ENCODE results near the gene YPEL5.
A peak's percentile ranks its signal among the peaks of the same experiment; 100 is the strongest.
"Not testable (repeated sequence)": the region's sequence is repeated elsewhere in the genome, so short reads cannot be mapped to it uniquely, and the experiment has no call there.

The YPEL5 gene

DNA sequence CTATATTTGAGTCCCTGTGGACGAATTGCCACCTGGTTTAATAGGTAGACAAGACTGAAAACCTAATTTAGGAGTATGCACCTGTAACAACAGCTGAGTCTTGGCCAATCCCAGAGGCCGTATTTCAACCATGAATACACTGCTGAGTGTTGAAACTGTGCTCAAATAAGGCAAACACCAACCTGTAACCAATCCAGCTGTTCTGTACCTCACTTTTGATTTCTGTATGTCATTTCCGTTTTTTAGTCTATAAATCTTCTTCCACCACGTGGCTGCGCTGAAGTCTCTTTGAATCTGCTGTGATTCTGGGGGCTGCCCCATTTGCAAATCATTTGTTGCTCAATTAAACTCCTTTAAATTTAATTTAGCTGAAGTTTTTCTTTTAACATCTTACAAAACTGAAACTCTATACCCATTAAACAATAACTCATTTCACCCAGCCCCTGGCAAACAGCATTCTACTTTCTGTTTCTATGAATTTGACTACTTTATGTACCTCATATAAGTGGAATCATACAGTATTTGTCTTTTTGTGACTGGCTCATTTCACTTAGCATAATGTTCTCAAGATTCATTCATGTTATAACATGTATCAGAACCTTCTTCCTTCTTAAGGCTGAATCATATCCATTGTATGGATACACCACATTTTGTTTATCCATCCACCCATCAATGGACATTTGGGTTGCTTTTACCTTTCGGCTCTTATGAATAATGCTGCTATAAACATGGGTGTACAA is 7.5 kb upstream of the YPEL5 start:
- peak; percentile 28 for DNase-seq

DNA sequence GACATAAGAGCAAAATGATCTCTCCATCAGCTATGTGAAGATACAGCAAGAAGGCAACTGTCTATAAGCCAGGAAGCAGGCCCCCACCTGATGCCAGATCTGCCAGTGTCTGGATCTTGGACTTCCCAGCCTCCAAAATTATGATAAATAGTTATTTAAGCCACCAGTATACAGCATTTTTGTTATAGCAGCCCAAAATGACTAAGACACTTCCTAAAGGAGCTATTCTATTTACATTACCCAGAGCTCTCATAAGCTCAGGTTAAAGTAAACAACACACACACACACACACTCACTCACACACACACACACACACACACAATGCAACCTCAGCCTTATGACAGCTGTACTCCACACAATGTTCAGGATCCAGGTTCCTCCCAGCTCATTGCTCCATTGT is 5.7 kb upstream of the YPEL5 start:
- DNase-seq, result no peak

DNA sequence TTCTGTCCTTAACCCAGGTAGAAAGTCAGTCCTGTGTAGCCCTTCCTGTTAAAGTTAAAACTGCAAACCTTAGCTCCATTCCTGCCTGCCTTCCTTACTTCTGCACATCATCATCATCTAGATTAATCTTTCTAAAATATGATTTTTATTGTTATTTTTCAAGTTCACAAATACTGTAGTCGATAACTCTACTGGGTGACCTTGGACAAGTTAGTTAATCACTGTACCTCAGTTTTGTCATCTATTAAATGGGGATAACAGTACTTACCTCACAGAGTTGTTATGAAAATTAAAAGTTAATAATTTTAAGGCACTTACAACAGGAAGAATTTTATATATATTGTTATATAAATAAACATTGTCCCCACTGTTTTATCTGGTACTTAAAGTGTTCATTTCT is 2.5 kb upstream of the YPEL5 start:
- no peak for DNase-seq

DNA sequence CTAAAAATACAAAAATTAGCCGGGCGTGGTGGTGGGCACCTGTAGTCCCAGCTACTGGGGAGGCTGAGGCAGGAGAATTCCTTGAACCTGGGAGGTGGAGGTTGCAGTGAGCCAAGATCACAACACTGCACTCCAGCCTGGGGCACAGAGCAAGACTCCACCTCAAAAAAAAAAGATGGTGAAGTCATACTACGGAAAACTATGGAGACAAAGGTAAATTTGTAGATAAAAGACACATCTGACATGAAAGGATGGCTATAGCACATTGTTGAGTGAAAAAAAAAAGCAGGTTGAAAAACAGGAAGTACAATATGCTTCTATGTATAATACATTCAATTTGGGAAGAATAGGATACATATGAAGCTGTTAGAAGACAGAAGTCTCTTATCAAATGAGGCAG is 1.9 kb upstream of the YPEL5 start:
- DNase-seq, result not testable (repeated sequence)

DNA sequence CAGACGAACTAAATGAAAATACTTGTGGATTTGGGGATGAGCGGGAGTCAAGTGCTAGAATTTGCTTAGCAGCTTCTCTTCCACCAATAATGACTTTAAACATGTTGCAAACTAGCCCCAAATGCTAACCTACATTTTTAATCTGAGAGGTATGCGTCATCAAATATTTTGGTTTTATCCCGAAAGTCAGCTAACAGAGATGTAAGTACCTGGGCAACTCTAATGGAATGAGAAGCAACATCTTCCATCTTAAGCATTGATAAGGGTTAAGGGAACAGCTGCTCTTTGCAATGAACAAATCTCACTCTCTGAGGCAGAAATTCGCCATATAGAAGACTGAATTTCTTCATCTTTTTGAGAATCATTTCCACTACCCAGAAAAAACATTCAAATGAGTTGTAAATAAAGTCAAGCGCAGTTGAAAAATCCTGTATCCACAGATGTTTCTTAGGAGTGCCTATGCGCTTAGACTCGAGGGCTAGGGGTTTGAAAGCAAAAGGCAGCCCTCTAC is 926 bp upstream of the YPEL5 start:
- DNase-seq, result no peak

DNA sequence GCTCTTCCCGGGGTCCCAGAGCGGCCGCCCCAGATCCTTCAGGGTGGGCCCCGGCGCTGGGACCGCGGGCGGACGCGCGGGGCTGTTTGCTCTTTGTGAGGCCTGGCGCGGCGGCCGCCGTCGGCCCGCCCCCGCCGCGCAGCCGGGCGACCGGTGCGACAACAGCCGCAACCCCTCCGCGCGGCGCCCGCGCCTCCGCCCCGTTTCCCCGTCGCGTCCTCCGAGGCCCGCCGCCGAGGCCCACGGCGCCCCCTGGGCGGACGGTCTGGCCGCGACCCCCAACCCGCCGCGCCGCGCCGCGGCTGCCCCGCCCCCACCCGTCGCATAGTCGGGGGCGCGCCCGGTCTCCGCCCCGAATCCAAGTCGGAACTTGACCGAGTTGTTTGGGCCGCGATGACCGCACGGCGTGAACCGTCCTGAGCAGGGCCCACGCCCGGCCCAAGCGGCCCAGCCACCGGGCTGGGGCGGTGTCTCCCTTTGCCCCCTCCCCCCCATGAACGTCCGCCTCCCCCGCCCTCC is 448 bp downstream of the YPEL5 start:
- DNase-seq, result peak; percentile 20

DNA sequence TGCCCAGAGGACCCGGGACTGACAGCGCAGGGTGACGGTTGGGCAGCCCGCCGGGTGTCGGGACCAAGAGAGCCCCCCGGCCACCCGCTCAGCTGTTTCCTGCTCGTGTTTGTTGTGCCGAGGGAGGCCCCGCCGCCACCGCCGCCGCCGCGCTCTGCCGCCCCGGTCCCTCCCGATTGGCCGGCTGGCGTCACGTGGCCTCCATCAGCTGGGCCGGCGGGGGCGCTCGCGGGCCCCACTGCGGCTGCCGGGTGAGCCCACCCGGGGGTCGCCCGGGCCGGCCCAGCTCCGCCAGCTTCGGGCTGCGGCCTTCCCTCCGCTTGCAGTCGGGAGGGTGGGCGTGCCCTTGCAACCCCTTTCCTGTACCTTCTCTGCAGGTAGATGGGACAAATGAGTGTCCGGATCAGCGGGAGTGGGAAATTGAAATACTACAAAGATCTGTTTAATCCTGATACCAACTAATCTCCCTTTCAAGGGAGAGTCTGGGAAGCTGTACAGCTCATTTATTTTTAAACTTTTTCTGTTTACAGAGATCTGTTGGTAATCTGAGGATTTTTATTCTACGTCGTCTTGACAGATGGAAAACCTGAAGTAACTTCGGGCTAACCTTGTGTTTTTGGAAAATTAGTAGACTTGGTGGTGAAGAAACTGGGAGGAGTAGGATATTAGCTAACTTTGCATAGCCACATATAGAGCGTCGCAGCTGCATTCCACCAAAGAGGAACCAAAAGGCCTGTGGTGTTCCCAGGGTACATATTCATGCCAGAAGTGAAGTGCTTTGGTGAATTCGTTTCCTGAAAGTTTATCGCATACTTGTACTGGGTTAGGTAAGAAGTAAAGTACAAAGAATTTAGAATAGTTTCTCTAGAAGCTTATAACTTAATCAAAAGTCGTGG is 1.2 kb downstream of the YPEL5 start:
- DNase-seq, result peak; percentile 79

DNA sequence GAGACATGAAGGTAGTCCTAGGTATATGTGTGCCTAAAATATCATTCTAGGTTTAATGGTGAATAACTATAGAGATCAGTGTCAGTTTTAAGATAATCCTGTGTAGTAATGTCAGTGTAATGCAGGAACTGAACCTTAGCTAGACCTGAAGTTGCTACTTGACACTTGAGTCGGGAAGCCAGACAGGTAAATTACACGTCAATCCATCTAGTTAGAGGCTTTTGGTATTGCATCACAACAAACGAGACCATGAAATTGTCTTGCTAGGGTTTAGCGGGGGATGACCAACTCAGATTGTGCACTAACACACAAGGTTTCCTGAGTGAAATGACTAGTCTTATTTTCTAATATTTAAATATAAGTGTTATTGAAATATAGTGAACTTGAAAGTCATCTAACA is 2.0 kb downstream of the YPEL5 start:
- DNase-seq, result peak; percentile 8

DNA sequence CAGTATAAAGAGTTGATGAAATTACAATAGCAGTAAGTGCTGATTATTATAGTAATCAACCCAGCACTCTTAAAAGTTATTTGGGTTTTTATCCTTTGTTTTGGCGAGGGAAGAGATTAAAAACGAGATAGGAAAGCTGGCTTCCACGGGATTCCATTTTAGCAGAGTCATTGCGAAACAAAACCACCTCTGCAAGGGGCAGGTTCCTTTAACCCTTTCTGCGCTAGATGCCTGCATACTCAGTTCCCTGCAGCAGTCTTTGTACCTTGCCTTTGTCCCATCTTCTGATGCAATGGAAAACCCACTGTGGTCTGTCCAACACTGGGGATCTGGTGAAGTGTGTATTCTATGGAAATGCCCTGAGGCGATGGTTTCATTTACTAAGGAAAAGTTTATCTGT is 2.7 kb downstream of the YPEL5 start:
- peak; percentile 28 for DNase-seq

DNA sequence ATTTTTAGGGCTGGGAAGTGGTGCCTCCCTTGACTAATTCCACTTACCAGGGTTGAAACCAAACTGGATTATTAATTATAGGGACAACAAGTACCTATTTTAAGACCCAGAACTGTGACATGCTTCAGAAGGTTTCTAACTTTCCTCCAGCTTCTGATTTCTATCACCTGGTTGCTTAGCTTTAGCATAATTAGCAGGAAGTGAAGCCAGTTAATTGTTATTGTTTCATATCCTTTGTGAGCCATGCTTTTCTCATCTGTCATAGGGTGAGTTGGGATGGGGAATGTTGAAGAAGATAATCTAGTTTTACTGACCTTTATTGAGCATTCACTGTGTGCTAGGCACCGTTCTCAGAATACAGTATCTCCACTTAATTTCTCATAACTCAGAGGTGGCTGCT is 3.2 kb downstream of the YPEL5 start:
- no peak for DNase-seq

DNA sequence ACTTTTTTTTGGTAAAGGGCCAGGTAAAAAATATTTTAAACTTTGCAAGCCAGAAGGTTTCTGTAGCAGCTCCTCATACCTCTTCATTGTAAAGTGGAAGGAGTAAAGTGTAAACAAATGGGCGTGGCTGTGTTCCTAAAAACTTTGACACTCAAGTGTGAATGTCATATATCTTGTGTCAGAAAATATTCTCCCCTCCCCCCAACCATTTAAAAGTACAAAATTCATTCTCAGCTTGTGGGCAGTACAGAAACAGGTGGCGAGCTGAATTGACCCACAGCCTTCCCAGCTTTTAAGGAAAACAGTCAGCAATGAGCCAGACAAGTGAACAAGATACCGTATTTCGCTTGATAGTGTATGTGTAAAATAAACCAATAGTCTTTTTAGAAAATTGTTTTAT is 4.0 kb downstream of the YPEL5 start:
- no peak for DNase-seq

DNA sequence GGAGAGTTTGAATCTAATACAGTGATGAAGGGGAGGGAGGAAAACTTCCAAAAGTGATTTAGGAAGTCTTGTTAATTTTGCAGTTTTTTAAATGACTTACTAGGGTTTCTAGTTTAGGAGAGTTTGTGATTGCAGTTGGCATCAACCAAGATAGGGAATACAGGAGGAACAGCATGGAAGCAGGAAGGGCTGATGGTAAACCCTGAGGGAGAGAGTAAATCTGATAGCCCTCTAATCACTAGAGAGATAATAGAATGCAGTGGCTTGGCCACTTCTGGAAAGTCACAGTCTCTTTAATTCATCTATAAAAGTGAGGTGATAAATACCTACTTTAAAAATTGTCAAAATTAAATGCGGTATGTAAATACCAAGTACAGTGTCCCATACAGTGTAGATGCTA is 5.6 kb downstream of the YPEL5 start:
- DNase-seq, result no peak

DNA sequence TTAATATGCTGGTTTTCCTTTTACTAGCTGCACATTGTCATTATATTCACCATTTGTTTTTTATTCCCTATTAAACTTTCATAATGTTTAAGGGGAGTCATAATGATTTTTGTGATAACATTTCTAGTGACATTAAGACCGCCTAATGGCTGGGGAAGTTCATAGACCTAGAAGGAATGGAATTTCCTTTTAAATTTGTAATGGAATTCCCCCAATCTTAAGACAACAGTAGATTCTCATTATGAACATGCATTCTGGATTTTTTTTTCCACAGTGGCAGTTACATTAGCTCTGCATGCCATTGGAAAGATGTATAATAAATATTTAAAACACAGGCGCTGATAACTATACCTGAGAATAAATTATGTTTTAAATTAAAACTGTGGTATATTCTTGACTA is 8.4 kb downstream of the YPEL5 start:
- DNase-seq, result no peak

DNA sequence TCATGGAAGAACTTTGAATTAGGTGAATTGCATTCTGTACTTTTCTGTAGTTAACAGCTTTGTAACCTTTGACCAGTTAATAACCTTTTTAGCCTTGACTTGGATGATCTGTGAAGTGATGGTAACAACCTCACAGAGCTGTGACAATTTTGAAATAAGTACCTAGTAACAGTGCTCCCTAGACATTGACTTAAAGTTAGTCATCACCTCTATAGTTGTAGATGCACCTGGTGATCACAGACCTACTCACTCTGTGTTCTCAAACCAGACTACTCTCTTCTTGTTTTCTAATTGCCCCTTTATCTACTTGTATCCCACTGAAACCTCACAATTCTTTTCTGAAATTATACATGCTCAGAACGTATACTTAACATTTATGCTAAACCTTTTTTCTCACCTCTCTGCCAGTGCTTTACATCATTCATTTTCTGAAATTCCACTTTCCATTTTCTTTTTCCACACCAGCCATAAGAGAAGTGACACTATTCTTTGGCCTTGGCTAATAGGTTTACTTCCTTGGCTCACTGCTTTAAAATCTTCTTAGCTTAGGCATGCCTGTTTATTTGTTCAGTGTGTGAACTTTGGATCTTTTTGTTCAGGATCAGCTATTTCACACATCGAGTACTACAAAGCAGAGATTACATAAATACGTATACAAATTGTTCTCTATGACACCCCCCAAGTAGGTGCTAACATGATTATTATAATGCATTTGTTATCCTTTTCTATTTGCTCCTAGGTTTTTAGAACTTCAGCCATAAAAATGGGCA is 9.3 kb downstream of the YPEL5 start:
- no peak for DNase-seq

DNA sequence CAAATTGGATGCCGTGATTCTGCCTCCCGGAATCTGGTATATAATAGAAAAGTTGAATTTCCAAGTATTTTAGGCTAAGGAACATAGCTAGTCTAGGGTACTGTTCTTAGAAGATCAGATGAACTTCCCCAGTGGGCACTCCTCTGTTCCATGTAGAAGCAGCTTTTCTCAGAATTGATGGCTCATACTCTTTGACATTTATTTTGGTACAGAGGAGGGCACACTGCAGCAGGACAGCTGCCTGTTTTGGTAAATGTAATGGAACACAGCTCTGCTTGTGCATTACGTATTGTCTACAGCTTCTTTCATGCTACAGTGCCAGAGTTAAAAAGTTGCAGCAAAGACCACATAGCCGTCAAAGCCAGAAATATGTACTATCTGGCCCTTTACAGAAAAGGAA is 10.8 kb downstream of the YPEL5 start:
- no peak for DNase-seq

DNA sequence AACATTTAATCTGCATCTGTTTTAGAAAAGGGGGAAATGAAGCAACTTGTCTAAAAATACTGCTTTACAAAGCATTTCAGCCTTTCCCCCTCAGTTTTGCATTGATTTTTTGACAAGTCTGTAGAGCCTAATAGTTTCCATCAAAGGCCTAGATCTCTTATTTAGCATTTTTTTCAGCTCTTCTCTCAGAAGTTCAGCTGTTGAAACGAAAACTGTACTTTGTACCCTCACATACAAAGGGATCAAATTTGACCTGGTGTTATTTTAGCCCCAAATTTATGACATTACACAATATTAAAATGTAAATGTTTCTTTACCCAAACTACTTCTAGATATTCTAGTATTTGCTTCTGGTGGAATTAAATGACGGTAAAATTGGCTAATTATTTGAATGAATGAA is 13.0 kb downstream of the YPEL5 start:
- DNase-seq, result no peak

DNA sequence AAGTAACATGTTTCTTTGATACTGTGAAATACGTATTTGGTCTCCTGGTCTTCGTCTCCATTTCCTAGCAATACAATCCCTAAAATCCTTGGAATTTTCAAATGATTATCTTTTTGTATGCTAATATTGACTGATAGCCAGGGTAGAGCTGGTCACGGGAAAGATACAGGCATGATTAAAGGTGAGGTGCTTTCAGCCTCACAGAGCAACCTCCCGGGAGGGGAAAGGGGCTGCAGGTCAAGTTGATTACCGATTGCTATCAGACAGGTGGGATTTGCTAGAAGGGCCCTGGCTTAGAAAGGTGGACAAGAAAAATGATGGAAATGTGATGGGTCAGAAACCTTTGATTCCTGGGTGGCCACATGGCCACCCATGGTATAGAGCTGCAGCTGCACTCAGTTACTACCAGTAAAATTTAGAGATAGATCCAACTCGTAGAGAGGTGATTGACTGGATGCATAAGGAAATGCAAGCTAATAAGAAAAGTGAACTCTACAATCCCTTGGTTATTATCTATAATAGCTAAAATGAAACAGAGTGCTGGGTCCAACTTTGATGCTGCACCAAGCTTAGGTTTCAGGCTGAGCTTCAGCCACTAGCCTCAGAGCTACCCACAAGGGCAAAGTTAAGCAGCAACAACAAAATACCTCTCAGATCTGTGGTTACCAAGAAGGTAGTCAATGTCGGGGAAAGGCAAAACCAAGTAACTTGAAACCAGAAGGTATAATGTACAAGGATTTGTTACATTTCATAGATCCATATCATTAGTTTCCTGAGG is 15.3 kb downstream of the YPEL5 start:
- no peak for DNase-seq

DNA sequence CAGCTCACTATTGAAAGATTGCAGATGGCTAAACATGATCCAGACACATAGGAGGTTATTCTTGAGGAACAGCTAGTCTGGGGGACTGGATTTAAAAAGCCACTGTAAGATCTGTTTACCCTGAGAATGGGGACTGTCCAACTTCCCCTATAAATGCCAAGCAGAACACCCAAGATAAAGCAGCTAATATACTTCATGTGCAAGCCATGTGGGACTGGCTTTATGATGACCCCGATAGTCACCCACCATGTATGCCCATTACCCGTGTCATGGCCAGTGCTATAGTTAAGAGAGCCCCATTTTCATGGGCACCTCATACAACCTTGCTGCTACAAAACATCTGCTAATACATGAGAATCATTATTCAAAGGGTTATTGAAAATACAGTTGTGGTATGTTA is 16.0 kb downstream of the YPEL5 start:
- no peak for DNase-seq

DNA sequence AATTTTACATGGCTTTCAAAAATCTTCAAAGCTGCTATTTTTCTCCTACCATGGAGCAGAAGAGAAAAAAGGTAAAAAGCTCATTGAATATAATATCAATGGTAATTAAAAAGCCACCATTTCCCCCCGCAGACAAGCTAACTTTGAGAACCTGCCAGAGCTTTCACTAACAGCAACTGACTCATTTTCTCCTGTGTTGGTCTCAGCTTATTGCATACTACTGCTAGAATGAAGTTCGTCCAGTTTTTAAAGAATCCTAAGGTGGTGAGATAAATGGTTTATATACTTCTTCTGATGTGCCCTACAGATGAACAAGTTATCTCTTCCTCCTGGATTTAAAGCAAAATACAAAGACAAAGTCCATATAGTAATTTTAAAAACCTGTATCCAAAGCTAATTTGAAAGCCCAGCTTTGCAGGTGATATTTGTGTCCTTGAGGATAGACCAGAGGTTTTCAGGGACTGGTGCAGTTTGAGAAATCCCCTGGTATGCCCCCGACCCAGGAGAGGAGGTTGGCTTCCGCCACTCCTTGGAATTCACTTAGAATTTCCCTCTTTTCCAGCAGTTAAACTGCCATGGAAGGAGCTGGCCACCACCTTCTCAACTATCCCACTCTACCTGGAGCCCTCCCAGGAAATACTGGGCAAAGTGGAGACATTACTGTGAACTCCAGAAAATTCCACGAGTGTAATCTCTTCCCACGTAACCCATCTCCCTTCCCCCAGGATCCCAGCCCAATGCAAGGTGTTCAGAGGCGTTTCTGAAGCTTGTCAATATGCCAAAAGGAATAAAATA is 17.5 kb downstream of the YPEL5 start:
- DNase-seq, result no peak

DNA sequence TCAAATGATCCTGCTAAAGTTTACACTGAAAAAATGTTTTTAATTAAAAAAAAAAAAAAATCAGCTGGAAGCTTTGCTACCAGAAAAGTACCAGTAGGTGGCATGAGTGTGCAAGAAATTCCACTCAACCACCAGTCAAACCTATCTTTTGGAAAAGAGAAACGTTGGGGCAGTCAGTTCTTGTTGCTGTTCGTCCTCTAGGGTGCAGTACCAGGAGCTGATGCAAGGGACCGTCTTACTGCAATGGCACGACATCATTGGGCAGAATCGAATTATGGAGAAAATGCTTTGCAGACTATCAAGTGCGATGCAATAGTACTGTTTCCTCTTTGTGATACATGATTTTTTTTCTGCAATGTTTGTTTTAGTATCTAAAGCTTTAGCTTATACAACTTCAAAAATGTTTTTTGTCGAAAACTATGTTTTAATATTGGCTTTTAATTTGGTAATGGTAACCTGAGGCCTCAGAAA is 18.3 kb downstream of the YPEL5 start:
- DNase-seq, result peak; percentile 87

DNA sequence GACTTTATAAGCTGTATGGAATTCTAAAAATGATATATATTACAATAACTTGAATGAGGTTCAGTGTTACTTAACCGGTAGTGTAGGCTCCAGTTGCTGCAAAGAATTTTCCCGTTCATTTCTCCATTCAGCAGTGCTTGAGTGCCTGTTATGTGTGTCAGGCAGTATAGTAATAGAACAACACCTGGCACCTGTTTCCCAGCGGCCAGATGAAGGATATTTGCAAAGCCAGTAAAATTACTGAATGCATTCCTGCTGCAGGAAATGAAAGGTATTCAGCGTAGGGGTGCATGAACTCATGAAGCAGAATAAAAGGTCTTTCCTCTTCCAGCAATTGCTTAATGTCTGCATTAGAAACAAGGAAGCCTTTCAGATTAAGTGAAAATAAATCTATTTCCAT is 18.8 kb downstream of the YPEL5 start:
- no peak for DNase-seq

Measured in activated CD4-positive, alpha-beta T cell treated with anti-CD3 and anti-CD28 coated beads, Interleukin-10, Interleukin-2, amounts not matched to agents 100 ng/mL and 50 ng/mL, durations not matched to agents 16 hours and 8 hours (primary cell).